ENCODE data around the gene CLEC14A.

CLEC14A gene

GRCh38 chr14:38250331-38250730, 5.6 kb downstream of the CLEC14A start:
- no peak for DNase-seq

- DNase-seq = no peak
Observed at GRCh38 chr14:38248321-38249028, 7.4 kb downstream of the CLEC14A start.

GRCh38 chr14:38243696-38244240, 12.1 kb downstream of the CLEC14A start:
- no peak for DNase-seq

- no peak for DNase-seq
Observed at GRCh38 chr14:38238878-38239277, 17.0 kb downstream of the CLEC14A start.

- no peak for DNase-seq
Observed at GRCh38 chr14:38238332-38238731, 17.6 kb downstream of the CLEC14A start.

- DNase-seq = no peak
Observed at GRCh38 chr14:38233218-38233617, 22.7 kb downstream of the CLEC14A start.

GRCh38 chr14:38226366-38226765, 29.5 kb downstream of the CLEC14A start:
- DNase-seq = no peak

GRCh38 chr14:38225946-38226345, 29.9 kb downstream of the CLEC14A start:
- DNase-seq = no peak

- no peak for DNase-seq
Observed at GRCh38 chr14:38224338-38224737, 31.6 kb downstream of the CLEC14A start.

GRCh38 chr14:38221077-38221476, 34.8 kb downstream of the CLEC14A start:
- DNase-seq = no peak

GRCh38 chr14:38217553-38217952, 38.3 kb downstream of the CLEC14A start:
- no peak for DNase-seq

- no peak for DNase-seq
Observed at GRCh38 chr14:38213001-38213400, 42.9 kb downstream of the CLEC14A start.

- no peak for DNase-seq
Observed at GRCh38 chr14:38212111-38212510, 43.8 kb downstream of the CLEC14A start.

- peak; percentile 40 for DNase-seq
Observed at GRCh38 chr14:38211255-38211735, 44.6 kb downstream of the CLEC14A start.

- peak; percentile 52 for DNase-seq
Observed at GRCh38 chr14:38210587-38211216, 45.2 kb downstream of the CLEC14A start.

- peak; percentile 52 for DNase-seq
Observed at GRCh38 chr14:38209572-38210557, 46.0 kb downstream of the CLEC14A start.

GRCh38 chr14:38208618-38209562, 47.0 kb downstream of the CLEC14A start:
- peak; percentile 75 for DNase-seq

GRCh38 chr14:38207736-38208617, 47.9 kb downstream of the CLEC14A start, which contains the start of gene SSTR1:
Gene SSTR1 (plus strand): TSS chr14:38207904. CDS start chr14:38209390, 1,486 bp downstream.
- peak; percentile 60 for DNase-seq

- no peak for DNase-seq
Observed at GRCh38 chr14:38207377-38207735, 48.5 kb downstream of the CLEC14A start.
